Muscle layer of duodenum (tissue), 2 donors: Measurements from ENCODE around the gene PACRG.

Experiments used
- H3K27ac ChIP-seq: one replicate; pipeline ENCODE4 v1.7.0; 2013; ENCODE audit warnings: mild to moderate bottlenecking, low read length
- H3K27me3 ChIP-seq: one replicate; pipeline ENCODE4 v1.7.0; 2013; ENCODE audit warnings: low read depth, mild to moderate bottlenecking, control low read depth, low read length
- H3K36me3 ChIP-seq, 2 donors: one replicate each; pipeline ENCODE4 v1.7.0; 2013; ENCODE audit warnings: low read length in 2 of 2, control low read depth in 1 of 2, mild to moderate bottlenecking in 1 of 2; ENCODE audit not compliant: insufficient read depth in 2 of 2, control insufficient read depth in 1 of 2
- H3K4me1 ChIP-seq, 2 donors: one replicate each; pipeline ENCODE4 v1.7.0; 2013; ENCODE audit warnings: low read length in 2 of 2, mild to moderate bottlenecking in 2 of 2, control low read depth in 1 of 2, moderate library complexity in 1 of 2; ENCODE audit not compliant: insufficient read depth in 2 of 2, control insufficient read depth in 1 of 2
- H3K4me3 ChIP-seq, 2 donors: one replicate each; pipeline ENCODE4 v1.7.0; 2013; ENCODE audit warnings: low read length in 2 of 2, low read depth in 1 of 2, mild to moderate bottlenecking in 1 of 2
- H3K9me3 ChIP-seq, 2 donors: one replicate each; pipeline ENCODE4 v1.7.0; 2013; ENCODE audit warnings: low read length in 2 of 2, control low read depth in 1 of 2, mild to moderate bottlenecking in 1 of 2; ENCODE audit not compliant: control insufficient read depth in 1 of 2
- donor health status: healthy.

PACRG gene

DNA sequence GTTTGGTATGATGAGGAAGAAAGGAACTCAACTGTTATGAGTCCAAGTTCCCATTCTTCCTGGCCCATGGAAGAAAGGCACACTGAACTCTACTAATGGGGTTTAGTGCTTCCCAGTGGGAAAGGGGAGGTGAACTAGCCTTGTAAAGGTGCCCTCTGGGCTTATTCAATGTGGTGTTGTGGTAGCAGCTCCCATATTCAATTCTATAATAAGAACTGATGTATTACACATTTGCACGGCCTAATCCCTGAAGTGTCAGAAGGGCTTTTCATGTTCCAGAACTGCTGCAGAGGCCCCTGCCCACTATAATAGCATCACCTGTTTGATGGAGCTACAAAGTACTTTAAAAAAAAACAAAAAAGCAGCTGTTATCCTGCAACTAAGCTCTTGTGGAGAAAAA lies 17.4 kb upstream of the PACRG start:
- peaks cover 0 to 11% of the 10 kb centered on the region in 2 donors for H3K4me1 ChIP-seq
- no peaks in the 10 kb centered on the region for H3K36me3 ChIP-seq
- H3K27ac ChIP-seq, result no peak overlapping the region
- H3K9me3 ChIP-seq, result no peaks in the 10 kb centered on the region
- no peaks in the 10 kb centered on the region for H3K27me3 ChIP-seq
- no peak overlapping the region for H3K4me3 ChIP-seq

DNA sequence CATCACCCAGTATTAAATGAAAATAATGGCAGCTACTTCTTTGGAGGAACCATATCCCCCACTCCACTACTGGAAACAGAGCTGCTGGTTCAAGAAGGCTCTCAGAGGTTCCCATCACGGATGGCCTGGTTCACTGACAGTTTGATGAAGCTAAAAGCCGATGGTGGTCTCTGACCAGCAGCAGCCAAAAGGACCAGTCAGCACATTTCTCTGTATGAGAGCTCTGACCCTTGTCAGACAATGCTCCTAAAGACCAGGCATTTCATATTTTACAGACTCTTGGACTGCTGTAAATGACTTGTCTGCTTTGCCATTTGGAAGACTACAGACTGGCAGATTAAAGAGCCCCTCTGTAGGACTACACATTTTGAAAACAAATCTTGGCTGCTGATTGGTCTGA lies 16.8 kb upstream of the PACRG start:
- Histone ChIP-seq H3K9me3 (no peaks in the 10 kb centered on the region), H3K36me3 (no peaks in the 10 kb centered on the region), H3K4me1 (peaks cover 0 to 7% of the 10 kb centered on the region in 2 donors), H3K27ac (no peak overlapping the region), H3K27me3 (no peaks in the 10 kb centered on the region), H3K4me3 (no peak overlapping the region)

DNA sequence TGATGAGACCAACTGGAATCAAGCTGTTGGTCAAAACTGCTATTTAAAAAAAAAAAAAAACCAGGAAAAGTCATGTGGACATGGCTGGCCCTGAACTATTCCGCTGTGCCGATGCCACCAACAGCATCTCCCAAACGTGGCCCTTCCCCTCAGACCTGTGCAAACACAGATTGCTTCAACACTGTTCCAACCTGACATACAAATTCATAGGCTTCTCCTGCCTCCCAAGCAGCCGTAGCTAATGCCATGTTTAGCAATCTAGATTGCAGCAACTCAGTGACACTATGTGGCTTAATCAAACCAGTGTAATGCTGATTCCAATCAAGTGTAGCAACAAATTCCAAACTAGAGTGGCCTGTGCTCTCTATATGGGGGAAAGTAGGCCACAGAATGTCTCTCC lies 16.4 kb upstream of the PACRG start:
- H3K4me1 ChIP-seq, result peaks cover 0 to 2% of the 10 kb centered on the region in 2 donors
- no peak overlapping the region for H3K4me3 ChIP-seq
- no peaks in the 10 kb centered on the region for H3K9me3 ChIP-seq
- H3K27me3 ChIP-seq, result no peaks in the 10 kb centered on the region
- no peaks in the 10 kb centered on the region for H3K36me3 ChIP-seq
- no peak overlapping the region for H3K27ac ChIP-seq

DNA sequence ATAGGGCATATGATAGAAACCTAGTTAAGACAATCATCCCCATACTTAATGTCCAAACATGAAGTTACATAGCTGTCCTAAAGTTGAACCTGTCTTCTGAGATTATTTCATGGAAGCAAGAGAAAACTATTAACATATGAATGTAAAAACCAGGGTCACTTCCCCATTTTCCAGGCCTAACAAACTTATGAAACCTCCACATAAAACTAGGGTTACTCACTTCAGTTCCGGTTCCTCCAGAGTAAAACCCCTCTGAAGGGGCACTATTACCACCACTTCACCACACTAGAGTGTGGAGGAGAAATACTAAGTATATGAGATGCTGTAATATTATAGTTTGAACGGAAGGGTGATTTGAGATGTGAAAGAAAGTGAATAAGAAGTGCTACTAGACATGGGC lies 15.1 kb upstream of the PACRG start:
- Histone ChIP-seq H3K27me3 (no peaks in the 10 kb centered on the region), H3K9me3 (no peaks in the 10 kb centered on the region), H3K4me3 (no peak overlapping the region), H3K4me1 (no peaks in the 10 kb centered on the region), H3K36me3 (no peaks in the 10 kb centered on the region), H3K27ac (no peak overlapping the region)

DNA sequence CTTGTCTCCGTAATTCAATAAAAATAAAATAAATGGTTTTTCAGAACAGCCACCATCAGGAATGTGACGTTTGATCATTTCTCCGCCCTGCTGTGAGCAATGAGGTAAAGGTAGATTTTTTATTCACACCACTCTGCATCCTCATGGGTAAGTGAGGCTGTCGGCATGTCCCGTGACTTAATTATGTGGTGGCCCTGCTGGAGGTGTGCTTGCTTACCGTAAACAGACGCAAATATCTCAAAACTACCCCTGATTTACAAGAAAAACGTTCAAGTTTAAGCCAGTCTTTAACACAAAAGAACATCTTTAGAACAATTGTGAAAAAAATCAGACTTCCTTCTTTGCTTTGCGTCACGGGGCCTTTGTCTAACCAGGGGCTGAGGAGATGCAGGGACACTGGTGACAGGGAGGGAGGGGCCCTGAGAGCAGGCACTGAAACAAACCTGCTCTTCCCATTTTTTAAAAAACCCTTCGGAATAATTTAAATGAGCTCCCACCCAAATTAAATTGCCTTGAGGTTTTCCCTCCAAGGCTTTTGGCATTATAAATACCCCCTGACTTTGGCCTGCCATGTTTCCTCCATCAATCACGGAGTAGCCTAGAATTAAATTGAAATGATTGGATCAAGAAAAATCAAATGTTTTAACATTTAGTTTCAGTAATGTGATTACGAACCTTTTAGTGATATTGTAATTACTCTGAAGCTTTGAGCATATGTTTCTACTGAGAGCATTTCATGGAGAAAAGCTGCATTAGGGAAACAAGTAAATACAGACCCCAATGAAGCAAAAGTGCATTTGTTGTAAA lies 13.6 kb upstream of the PACRG start:
- no peaks in the 10 kb centered on the region for H3K27me3 ChIP-seq
- H3K9me3 ChIP-seq, result no peaks in the 10 kb centered on the region
- no peaks in the 10 kb centered on the region for H3K4me1 ChIP-seq
- H3K4me3 ChIP-seq, result no peak overlapping the region
- H3K36me3 ChIP-seq, result no peaks in the 10 kb centered on the region
- H3K27ac ChIP-seq, result no peak overlapping the region

DNA sequence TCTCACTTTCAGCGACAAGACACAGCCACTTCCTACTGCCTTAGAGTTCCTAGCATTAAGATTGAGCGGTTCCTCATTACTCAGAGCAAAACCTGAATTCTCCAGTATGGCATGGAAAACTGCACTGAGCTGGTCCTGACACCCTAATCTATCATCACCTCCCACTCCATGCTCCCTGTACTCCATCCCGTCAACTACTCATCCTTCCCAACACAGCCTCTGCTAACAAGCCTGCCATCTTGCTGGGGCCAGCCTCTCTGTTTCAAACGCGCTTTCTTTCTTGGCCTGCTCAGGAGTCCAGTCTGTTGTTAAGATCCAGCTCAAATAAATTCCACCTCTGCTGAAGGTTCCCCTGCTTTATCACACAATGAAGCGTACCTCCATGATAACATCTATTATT lies 12.2 kb upstream of the PACRG start:
- Histone ChIP-seq H3K9me3 (no peaks in the 10 kb centered on the region), H3K4me1 (no peaks in the 10 kb centered on the region), H3K27me3 (no peaks in the 10 kb centered on the region), H3K27ac (no peak overlapping the region), H3K4me3 (no peak overlapping the region), H3K36me3 (no peaks in the 10 kb centered on the region)

DNA sequence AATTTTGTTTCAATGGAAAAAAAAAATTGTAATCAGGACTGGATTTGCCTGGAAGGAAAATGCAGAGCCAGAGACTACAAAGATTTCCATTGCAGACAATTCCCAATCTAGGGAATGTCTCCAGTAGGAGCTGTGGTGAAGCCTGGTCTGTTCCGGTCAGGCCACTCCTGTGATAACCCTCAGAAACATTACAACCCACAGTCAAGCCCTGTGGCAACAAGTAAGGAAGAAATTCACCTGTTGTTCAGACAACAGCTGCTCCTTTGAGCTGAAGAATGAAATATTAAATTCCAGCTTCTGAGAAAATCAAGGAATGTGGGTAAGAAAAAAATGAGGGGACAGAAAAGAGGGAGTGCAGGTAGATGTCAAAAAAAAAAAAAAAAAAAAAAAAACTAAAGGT lies 8.2 kb upstream of the PACRG start:
- no peaks in the 10 kb centered on the region for H3K27me3 ChIP-seq
- H3K27ac ChIP-seq, result no peak overlapping the region
- no peaks in the 10 kb centered on the region for H3K4me1 ChIP-seq
- no peak overlapping the region for H3K4me3 ChIP-seq
- no peaks in the 10 kb centered on the region for H3K9me3 ChIP-seq
- no peaks in the 10 kb centered on the region for H3K36me3 ChIP-seq

DNA sequence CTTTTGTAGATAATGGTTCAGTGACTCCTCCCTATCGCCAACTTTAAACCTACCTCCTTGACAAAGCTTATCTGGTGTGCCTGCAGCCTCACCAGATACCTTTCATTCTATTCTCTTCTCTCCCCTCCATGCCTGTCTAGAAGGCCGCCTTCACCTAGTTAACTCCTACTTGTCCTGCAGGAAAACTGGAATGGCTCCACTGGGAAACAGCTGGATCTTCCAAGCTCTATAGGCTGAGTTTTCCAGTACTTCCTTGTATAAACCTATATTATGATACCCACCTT lies 6.4 kb upstream of the PACRG start:
- Histone ChIP-seq H3K27ac (no peak overlapping the region), H3K4me1 (peaks cover under 1% of the 10 kb centered on the region in 2 donors), H3K4me3 (no peak overlapping the region), H3K36me3 (no peaks in the 10 kb centered on the region), H3K27me3 (no peaks in the 10 kb centered on the region), H3K9me3 (no peaks in the 10 kb centered on the region)

DNA sequence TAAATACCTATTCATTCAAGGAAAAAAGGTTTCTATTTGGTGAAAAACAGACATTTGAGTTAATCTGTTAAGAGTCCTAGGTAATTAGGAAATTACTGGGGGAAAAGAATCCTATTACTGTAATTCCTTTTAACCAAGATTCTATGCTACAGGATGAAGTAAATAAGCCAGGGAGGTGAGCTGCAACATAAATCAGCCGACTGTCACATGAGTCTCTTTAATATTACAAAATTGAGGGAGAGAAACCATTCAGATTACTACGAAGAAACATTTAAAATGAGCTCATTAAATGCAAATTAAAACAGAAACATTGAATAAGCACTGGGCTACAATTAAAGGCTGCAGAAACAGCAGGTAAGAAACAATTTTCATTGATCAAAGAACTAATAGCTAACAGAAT lies 5.5 kb upstream of the PACRG start:
- Histone ChIP-seq H3K9me3 (no peaks in the 10 kb centered on the region), H3K4me1 (peaks cover 5 to 6% of the 10 kb centered on the region in 2 donors), H3K27ac (no peak overlapping the region), H3K36me3 (no peaks in the 10 kb centered on the region), H3K4me3 (no peak overlapping the region), H3K27me3 (no peaks in the 10 kb centered on the region)

DNA sequence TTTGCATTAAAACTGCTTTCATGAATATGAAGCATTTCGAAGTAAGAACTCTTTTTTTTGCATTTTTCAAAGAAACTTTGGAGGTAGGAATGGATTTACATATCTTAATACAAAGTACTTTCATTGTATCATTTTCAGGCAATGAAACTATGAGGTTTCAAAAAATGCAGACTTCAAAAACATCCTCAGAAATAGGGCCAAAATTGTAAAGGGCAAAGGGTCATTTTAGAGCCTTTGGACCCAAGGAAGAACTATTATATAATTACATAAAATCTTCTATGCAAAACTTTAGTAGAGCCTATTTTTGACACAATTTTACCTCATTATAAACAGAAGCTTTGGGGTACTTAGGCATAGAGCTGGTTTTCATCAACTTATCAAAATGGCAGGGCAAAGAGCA lies 5.1 kb upstream of the PACRG start:
- Histone ChIP-seq H3K9me3 (no peaks in the 10 kb centered on the region), H3K27me3 (no peaks in the 10 kb centered on the region), H3K4me1 (peaks cover 5 to 6% of the 10 kb centered on the region in 2 donors), H3K36me3 (no peaks in the 10 kb centered on the region), H3K4me3 (no peak overlapping the region), H3K27ac (no peak overlapping the region)

DNA sequence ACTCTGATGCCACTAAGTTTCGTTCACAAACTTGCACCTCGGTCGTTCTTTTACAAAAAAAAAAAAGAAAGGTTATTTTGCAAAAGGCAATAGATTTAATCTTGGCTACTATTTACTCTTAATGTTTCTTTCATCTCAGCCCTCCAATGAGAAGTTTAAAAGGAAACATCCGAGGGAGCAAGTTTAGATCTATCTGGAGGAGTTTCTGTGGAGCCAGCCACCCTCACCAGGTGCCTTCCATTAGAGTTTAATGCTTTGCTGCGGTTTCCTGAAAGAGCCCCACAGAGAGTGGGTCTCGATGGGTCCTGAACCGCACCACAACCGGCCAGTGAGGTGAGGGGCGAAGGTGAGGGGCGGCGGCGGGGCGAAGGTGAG lies 840 bp upstream of the PACRG start:
- Histone ChIP-seq H3K4me3 (peak overlapping the region; percentile 59 to 79), H3K27me3 (no peaks in the 10 kb centered on the region), H3K36me3 (no peaks in the 10 kb centered on the region), H3K27ac (peak overlapping the region; percentile 60), H3K4me1 (peaks cover 5 to 6% of the 10 kb centered on the region in 2 donors), H3K9me3 (peaks cover 0 to 7% of the 10 kb centered on the region in 2 donors)

DNA sequence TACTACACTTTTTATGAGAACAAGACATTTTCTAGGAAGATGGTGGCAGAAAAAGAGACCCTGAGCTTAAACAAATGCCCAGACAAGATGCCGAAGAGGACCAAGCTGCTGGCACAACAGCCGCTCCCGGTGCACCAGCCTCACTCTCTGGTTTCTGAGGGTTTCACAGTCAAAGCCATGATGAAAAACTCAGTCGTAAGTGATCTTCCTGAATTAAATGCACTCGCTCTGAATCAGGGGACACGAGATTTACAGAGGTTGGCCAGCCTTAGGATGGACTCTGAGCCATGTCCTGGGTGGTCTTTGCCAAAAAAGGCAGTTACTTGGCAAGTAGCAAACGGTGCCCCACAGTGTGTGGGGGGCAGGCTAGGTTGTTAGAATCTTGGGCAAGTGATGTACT lies 423 bp downstream of the PACRG start:
- Histone ChIP-seq H3K27me3 (no peaks in the 10 kb centered on the region), H3K4me1 (peaks cover 5 to 6% of the 10 kb centered on the region in 2 donors), H3K9me3 (peaks cover 0 to 7% of the 10 kb centered on the region in 2 donors), H3K4me3 (peak overlapping the region; percentile 59 to 79), H3K27ac (peak overlapping the region; percentile 61), H3K36me3 (no peaks in the 10 kb centered on the region)
